ENCODE data around the gene NSG2. TPM values are rescaled to one million over a fixed set of nuclear protein-coding genes. Genes with fewer than 3 reads are reported as not detected.

NSG2 gene
- total RNA-seq, 1 donor from 2014 or later = not detected

- Histone ChIP-seq H3K4me1 (no peaks in the 10 kb centered on the region), H3K36me3 (no peaks in the 10 kb centered on the region), H3K9me3 (no peaks in the 10 kb centered on the region), H3K27ac (no peak overlapping the region), H3K4me3 (no peak overlapping the region), H3K27me3 (no peaks in the 10 kb centered on the region)
- intact Hi-C loops (cut with DNase I) = no loop called here
- no peak for TF ChIP-seq CTCF (IDR thresholded peaks at IDR 0.05)
- DNase-seq = no peak
- ATAC-seq = no peak
Observed at GRCh38 chr5:174094857-174095606, 49.5 kb downstream of the NSG2 start.

- TF ChIP-seq CTCF (IDR thresholded peaks at IDR 0.05) = no peak
- intact Hi-C loops (cut with DNase I) = no loop called here
- Histone ChIP-seq H3K36me3 (no peaks in the 10 kb centered on the region), H3K4me3 (no peak overlapping the region), H3K9me3 (no peaks in the 10 kb centered on the region), H3K27ac (no peak overlapping the region), H3K4me1 (no peaks in the 10 kb centered on the region), H3K27me3 (no peaks in the 10 kb centered on the region)
- DNase-seq = no peak
- no peak for ATAC-seq
Observed at GRCh38 chr5:174096619-174097018, 51.1 kb downstream of the NSG2 start.

GRCh38 chr5:174097486-174098185 lies 52.1 kb downstream of the NSG2 start:
- DNase-seq = no peak
- Histone ChIP-seq H3K36me3 (no peaks in the 10 kb centered on the region), H3K9me3 (no peaks in the 10 kb centered on the region), H3K27ac (no peak overlapping the region), H3K27me3 (no peaks in the 10 kb centered on the region), H3K4me1 (no peaks in the 10 kb centered on the region), H3K4me3 (no peak overlapping the region)
- no peak for ATAC-seq
- intact Hi-C loops (cut with DNase I) = no loop called here
- TF ChIP-seq CTCF (IDR thresholded peaks at IDR 0.05) = no peak

GRCh38 chr5:174098694-174099093 lies 53.2 kb downstream of the NSG2 start:
- no peak for ATAC-seq
- intact Hi-C loops (cut with DNase I) = no loop called here
- H3K4me3 ChIP-seq = no peak overlapping the region
- TF ChIP-seq CTCF (IDR thresholded peaks at IDR 0.05) = no peak
- no peaks in the 10 kb centered on the region for H3K9me3 ChIP-seq
- DNase-seq = no peak
- no peaks in the 10 kb centered on the region for H3K36me3 ChIP-seq
- H3K27ac ChIP-seq = no peak overlapping the region
- no peaks in the 10 kb centered on the region for H3K27me3 ChIP-seq
- H3K4me1 ChIP-seq = no peaks in the 10 kb centered on the region

- no peak overlapping the region for H3K4me3 ChIP-seq
- H3K27me3 ChIP-seq = no peaks in the 10 kb centered on the region
- TF ChIP-seq CTCF (IDR thresholded peaks at IDR 0.05) = no peak
- H3K4me1 ChIP-seq = no peaks in the 10 kb centered on the region
- no peak for DNase-seq
- ATAC-seq = no peak
- no peak overlapping the region for H3K27ac ChIP-seq
- intact Hi-C loops (cut with DNase I) = no loop called here
- H3K9me3 ChIP-seq = no peaks in the 10 kb centered on the region
- H3K36me3 ChIP-seq = no peaks in the 10 kb centered on the region
Observed at GRCh38 chr5:174100490-174100889, 55.0 kb downstream of the NSG2 start.
